ENCODE results near the gene PDLIM1.

Gene PDLIM1

GRCh38 chr10:95284807-95285206 is 6.0 kb downstream of the PDLIM1 start:
- H3K4me3 ChIP-seq (replicated peaks; ENCODE audit: low read depth, low read length): no peak overlapping the region
- no peak for DNase-seq (ENCODE audit: low read depth)
- TF ChIP-seq, protein P1, sequence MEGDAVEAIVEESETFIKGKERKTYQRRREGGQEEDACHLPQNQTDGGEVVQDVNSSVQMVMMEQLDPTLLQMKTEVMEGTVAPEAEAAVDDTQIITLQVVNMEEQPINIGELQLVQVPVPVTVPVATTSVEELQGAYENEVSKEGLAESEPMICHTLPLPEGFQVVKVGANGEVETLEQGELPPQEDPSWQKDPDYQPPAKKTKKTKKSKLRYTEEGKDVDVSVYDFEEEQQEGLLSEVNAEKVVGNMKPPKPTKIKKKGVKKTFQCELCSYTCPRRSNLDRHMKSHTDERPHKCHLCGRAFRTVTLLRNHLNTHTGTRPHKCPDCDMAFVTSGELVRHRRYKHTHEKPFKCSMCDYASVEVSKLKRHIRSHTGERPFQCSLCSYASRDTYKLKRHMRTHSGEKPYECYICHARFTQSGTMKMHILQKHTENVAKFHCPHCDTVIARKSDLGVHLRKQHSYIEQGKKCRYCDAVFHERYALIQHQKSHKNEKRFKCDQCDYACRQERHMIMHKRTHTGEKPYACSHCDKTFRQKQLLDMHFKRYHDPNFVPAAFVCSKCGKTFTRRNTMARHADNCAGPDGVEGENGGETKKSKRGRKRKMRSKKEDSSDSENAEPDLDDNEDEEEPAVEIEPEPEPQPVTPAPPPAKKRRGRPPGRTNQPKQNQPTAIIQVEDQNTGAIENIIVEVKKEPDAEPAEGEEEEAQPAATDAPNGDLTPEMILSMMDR (IDR thresholded peaks at IDR 0.05; ENCODE audit: low read length, missing control alignments): no peak

- TF ChIP-seq, protein P1 (IDR thresholded peaks at IDR 0.05; ENCODE audit: low read length, missing control alignments): no peak
- H3K4me3 ChIP-seq (replicated peaks; ENCODE audit: low read depth, low read length): no peak overlapping the region
- DNase-seq (ENCODE audit: low read depth): no peak
Observed at GRCh38 chr10:95282107-95282506, 8.7 kb downstream of the PDLIM1 start.

- DNase-seq (ENCODE audit: low read depth): no peak
- H3K4me3 ChIP-seq (replicated peaks; ENCODE audit: low read depth, low read length): no peak overlapping the region
- TF ChIP-seq, protein P1 (IDR thresholded peaks at IDR 0.05; ENCODE audit: low read length, missing control alignments): no peak
Observed at GRCh38 chr10:95281206-95281605, 9.6 kb downstream of the PDLIM1 start.

GRCh38 chr10:95280637-95281036 is 10.2 kb downstream of the PDLIM1 start:
- TF ChIP-seq, protein P1 (IDR thresholded peaks at IDR 0.05; ENCODE audit: low read length, missing control alignments): no peak
- DNase-seq (ENCODE audit: low read depth): no peak
- H3K4me3 ChIP-seq (replicated peaks; ENCODE audit: low read depth, low read length): no peak overlapping the region

GRCh38 chr10:95279042-95279820 is 11.6 kb downstream of the PDLIM1 start:
- TF ChIP-seq, protein P1 (IDR thresholded peaks at IDR 0.05; ENCODE audit: low read length, missing control alignments): no peak
- H3K4me3 ChIP-seq (replicated peaks; ENCODE audit: low read depth, low read length): no peak overlapping the region
- DNase-seq (ENCODE audit: low read depth): peak; percentile 67

DNA sequence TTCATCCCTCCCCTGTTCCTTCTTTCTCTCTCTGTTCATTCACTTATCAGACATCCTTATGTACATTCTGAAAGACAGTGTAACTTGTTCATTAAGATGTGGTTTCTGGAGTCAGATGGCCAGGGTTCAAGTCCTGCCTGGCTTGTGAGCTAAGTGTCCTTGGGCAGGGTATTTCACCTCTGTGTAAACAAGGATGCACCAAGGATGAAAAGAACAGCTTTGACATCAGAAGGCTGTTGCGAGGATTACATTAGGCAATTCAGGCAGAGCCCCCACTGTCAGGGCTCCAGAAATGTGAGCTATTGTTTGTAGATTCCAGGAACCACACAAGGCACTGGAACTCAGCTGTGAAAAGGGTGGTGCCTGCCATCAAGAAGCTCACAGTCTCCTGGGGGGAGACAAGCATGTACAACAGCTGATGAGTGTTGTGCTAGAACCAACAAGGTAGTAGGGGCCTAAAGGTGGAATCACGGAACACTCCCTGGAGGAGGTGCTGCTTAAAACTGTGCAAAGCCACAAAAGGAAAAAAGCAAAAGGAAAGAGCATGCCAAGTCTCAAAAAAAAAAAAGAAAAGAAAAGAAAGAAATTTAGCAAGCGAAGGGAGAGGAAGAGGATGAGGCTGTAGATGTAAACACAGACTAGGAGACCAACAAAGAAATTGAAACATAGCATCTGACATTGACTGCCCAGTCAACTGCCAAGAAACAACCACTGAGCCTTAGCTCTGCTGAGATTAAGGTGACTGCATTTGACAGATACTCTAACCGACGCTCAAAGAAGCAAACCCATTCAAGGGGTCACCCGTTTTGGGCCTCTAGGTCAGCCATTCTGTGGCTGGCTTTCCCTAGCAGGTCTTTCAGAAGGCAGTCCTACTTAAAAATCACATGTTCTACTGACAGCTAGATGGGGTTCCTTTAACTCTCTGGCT is 12.5 kb downstream of the PDLIM1 start:
- no peak overlapping the region for H3K4me3 ChIP-seq (replicated peaks; ENCODE audit: low read depth, low read length)
- TF ChIP-seq, protein P1 (IDR thresholded peaks at IDR 0.05; ENCODE audit: low read length, missing control alignments): no peak
- DNase-seq (ENCODE audit: low read depth): peak; percentile 96
